ENCODE data around the gene WFDC10A. TPM values are rescaled to one million over a fixed set of nuclear protein-coding genes. Genes with fewer than 3 reads are reported as not detected.
"Not testable (repeated sequence)": the region's sequence is repeated elsewhere in the genome, so short reads cannot be mapped to it uniquely, and the experiment has no call there.

Gene WFDC10A
- total RNA-seq = not detected

DNA sequence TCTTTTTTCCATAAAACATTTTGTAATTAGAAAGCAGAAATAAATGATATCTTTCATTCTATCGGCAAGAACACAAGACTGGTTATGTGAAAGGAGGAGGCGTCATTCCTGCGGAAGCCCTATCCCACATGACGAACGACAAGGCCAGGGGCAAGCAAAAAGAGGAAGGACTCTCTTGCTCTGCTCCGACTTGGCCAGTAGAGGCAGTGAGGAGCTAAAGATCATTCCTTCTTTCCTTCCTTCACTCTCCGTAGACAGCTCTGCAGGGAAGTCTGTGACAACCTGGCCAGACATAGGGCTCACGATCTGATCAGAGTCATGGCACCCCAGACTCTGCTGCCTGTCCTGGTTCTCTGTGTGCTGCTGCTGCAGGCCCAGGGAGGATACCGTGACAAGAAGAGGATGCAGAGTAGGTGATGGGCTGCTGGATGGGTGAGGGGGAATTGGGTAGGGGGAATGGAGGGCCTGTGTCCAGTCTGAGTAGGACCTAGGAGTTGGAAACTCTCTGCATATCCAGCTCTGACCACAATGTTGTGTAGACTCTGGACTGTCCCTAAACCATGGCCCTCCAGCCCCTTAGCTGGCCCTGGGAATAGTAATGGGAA lies at the start of gene WFDC10A:
TSS of gene WFDC10A (plus strand) at position 244 of the 605 bp plus-strand sequence. CDS start at position 319, 75 bp downstream.
- H3K4me3 Mint-ChIP-seq = no peak within 1 kb of the TSS
- no peaks in the 10 kb centered on the region for H3K36me3 Mint-ChIP-seq (ENCODE audit: low read depth)
- no peak within 1 kb of the TSS for H3K27ac Mint-ChIP-seq
- POLR2A ChIA-PET = no interaction called here
- H3K9me3 Mint-ChIP-seq (ENCODE audit: insufficient read depth) = no peaks in the 10 kb centered on the region
- peak; percentile 69 for ATAC-seq
- DNase-seq = peak; percentile 32
- peaks cover 9% of the 10 kb centered on the region for H3K27me3 Mint-ChIP-seq (ENCODE audit: low read depth)
- CTCF ChIA-PET = interaction anchor here (0.7 to 4.4 kb wide), 6 partner anchors 11 to 141 kb away, joined by 3 to 26 read pairs (median 3); no protein-coding TSS in a partner anchor
- no peaks in the 10 kb centered on the region for H3K4me1 Mint-ChIP-seq (ENCODE audit: low read depth)

DNA sequence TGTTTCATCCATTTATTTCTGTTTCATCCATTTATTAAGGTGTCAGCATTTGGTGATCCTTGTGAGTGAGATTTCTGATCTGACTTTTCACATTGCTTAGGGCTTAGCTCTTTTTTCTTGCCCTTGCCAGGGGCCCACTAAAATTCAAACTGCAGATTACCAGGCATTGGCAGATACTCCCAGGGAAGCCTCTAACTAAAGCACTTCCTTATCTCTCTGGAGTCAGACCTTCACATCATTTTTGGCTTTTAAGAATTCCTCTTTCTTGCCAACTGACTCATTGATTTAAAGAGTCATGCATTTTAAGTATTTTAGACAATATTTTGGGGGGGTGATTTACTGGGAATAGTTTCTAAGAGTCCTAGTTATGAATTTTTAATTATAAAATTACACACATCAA lies 47.8 kb upstream of the WFDC10A start:
- peaks cover 25% of the 10 kb centered on the region for H3K27me3 Mint-ChIP-seq (ENCODE audit: low read depth)
- CTCF ChIA-PET = no interaction called here
- DNase-seq (no peak), ATAC-seq (no peak)
- no peak overlapping the region for H3K4me3 Mint-ChIP-seq
- no peaks in the 10 kb centered on the region for H3K9me3 Mint-ChIP-seq (ENCODE audit: insufficient read depth)
- POLR2A ChIA-PET = no interaction called here
- H3K4me1 Mint-ChIP-seq (ENCODE audit: low read depth) = no peaks in the 10 kb centered on the region
- H3K27ac Mint-ChIP-seq = no peak overlapping the region
- no peaks in the 10 kb centered on the region for H3K36me3 Mint-ChIP-seq (ENCODE audit: low read depth)

DNA sequence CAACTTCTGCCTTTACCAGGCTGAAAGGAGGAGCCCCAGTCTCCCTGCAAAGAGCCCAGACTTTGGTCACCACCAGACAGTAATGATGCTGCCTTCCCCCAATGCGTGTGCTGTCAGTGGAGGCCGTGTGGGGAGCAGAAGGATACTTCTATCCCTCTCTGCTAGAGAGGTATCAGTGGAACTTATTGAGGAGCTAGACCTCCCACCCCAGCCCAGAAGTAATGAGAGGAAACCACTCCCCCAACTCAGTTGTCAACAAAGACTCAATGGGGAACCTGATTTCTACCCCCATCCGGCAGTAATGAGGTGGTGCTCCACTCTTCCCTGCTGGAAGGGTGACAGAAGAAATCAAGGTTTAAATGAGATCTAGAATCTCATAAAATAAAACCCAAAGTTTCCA lies 46.0 kb upstream of the WFDC10A start:
- ATAC-seq = no peak
- no peak overlapping the region for H3K4me3 Mint-ChIP-seq
- ChIA-PET CTCF (interaction anchor here (1.5 kb wide), 1 partner anchor 188 kb away, joined by 5 read pairs; no protein-coding TSS in a partner anchor), POLR2A (no interaction called here)
- H3K27me3 Mint-ChIP-seq (ENCODE audit: low read depth) = peaks cover 25% of the 10 kb centered on the region
- no peaks in the 10 kb centered on the region for H3K36me3 Mint-ChIP-seq (ENCODE audit: low read depth)
- DNase-seq = no peak
- H3K27ac Mint-ChIP-seq = no peak overlapping the region
- H3K9me3 Mint-ChIP-seq (ENCODE audit: insufficient read depth) = no peaks in the 10 kb centered on the region
- H3K4me1 Mint-ChIP-seq (ENCODE audit: low read depth) = no peaks in the 10 kb centered on the region

DNA sequence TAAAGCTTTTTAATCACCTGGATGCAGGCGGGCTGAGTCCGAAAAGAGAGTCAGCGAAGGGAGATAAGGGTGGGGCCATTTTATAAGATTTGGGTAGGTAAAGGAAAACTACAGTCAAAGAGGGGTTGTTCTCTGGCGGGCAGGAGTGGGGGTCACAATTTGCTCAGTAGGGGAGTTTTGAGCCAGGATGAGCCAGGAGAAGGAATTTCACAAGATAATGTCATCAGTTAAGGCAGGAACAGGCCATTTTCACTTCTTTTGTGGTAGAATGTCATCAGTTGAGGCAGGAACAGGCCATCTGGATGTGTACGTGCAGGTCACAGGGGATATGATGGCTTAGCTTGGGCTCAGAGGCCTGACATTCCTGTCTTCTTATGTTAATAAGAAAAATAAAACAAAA lies 45.2 kb upstream of the WFDC10A start:
- CTCF ChIA-PET = interaction anchor here (0.9 kb wide), 1 partner anchor 187 kb away, joined by 3 read pairs; no protein-coding TSS in a partner anchor
- H3K36me3 Mint-ChIP-seq (ENCODE audit: low read depth); H3K4me1 Mint-ChIP-seq (ENCODE audit: low read depth); H3K4me3 Mint-ChIP-seq; DNase-seq; POLR2A ChIA-PET; ATAC-seq; H3K9me3 Mint-ChIP-seq (ENCODE audit: insufficient read depth); H3K27ac Mint-ChIP-seq: not testable (repeated sequence)
- peaks cover 23% of the 10 kb centered on the region for H3K27me3 Mint-ChIP-seq (ENCODE audit: low read depth)

DNA sequence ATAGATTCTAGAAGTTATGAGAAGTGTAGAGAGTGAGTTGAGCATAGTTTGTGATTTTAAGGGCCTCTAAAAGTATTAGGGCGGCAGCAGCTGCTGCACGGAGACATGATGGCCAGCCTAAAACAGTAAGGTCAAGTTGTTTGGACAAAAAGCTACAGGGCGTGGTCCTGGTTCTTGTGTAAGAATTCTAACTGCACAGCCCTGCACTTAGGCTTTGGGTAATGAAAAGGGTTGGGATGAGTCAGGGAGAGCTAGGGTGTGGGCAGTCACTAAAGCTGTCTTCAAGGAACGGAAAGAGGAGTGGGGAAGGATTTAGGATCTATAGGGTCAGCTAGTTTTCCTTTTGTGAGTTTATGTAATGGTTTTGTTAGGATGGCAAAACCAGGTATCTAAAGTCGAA lies 43.6 kb upstream of the WFDC10A start:
- H3K4me1 Mint-ChIP-seq (ENCODE audit: low read depth); H3K27ac Mint-ChIP-seq; H3K4me3 Mint-ChIP-seq; H3K36me3 Mint-ChIP-seq (ENCODE audit: low read depth); DNase-seq; ATAC-seq; POLR2A ChIA-PET; H3K9me3 Mint-ChIP-seq (ENCODE audit: insufficient read depth): not testable (repeated sequence)
- CTCF ChIA-PET = interaction anchor here (1.0 kb wide), 1 partner anchor 185 kb away, joined by 3 read pairs; no protein-coding TSS in a partner anchor
- H3K27me3 Mint-ChIP-seq (ENCODE audit: low read depth) = peaks cover 17% of the 10 kb centered on the region

DNA sequence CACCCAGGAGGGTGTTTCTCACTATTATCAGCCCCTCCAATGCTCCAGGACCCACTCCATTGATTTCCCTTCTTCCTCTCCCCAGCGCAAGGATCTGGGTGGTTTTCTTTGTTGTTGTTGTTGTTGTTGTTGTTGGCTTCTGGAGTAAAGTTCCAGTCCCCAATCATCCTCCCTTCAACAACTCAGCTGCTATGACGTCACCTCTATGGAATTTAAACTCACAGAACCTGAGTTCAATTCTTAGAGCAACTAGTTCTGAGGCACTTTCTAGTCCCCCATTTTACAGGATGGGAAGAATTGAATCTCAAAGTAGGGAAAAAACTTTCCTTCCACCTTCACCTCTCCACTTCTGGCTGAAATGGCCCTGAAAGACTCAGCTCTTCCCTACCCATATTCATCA lies 40.7 kb upstream of the WFDC10A start:
- no peak overlapping the region for H3K4me3 Mint-ChIP-seq
- no peaks in the 10 kb centered on the region for H3K9me3 Mint-ChIP-seq (ENCODE audit: insufficient read depth)
- peaks cover 10% of the 10 kb centered on the region for H3K27me3 Mint-ChIP-seq (ENCODE audit: low read depth)
- ChIA-PET POLR2A (no interaction called here), CTCF (no interaction called here)
- H3K27ac Mint-ChIP-seq = no peak overlapping the region
- H3K36me3 Mint-ChIP-seq (ENCODE audit: low read depth) = no peaks in the 10 kb centered on the region
- H3K4me1 Mint-ChIP-seq (ENCODE audit: low read depth) = no peaks in the 10 kb centered on the region
- no peak for DNase-seq
- no peak for ATAC-seq

DNA sequence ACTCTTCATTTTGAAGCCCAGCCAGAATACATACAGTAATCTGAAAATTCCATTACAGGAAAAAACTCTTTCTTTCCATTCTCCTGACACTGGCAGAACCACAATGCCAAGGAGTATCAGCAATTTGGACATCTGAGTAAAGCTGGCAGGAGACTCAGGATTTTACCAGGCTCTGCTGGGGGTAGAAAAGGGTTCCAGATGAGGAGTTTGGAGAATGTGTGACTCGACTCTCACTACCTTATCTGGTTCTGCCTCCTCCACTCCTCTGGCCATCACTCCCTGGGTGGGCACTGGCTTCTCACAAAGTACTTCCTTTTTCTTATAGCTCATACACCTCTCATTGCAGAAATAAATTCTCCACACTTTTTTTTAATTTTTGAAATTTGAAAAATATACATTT lies 39.8 kb upstream of the WFDC10A start:
- CTCF ChIA-PET = no interaction called here
- no peak for ATAC-seq
- POLR2A ChIA-PET = no interaction called here
- no peaks in the 10 kb centered on the region for H3K9me3 Mint-ChIP-seq (ENCODE audit: insufficient read depth)
- no peaks in the 10 kb centered on the region for H3K36me3 Mint-ChIP-seq (ENCODE audit: low read depth)
- peaks cover 18% of the 10 kb centered on the region for H3K27me3 Mint-ChIP-seq (ENCODE audit: low read depth)
- no peak for DNase-seq
- no peak overlapping the region for H3K4me3 Mint-ChIP-seq
- H3K4me1 Mint-ChIP-seq (ENCODE audit: low read depth) = no peaks in the 10 kb centered on the region
- H3K27ac Mint-ChIP-seq = no peak overlapping the region

DNA sequence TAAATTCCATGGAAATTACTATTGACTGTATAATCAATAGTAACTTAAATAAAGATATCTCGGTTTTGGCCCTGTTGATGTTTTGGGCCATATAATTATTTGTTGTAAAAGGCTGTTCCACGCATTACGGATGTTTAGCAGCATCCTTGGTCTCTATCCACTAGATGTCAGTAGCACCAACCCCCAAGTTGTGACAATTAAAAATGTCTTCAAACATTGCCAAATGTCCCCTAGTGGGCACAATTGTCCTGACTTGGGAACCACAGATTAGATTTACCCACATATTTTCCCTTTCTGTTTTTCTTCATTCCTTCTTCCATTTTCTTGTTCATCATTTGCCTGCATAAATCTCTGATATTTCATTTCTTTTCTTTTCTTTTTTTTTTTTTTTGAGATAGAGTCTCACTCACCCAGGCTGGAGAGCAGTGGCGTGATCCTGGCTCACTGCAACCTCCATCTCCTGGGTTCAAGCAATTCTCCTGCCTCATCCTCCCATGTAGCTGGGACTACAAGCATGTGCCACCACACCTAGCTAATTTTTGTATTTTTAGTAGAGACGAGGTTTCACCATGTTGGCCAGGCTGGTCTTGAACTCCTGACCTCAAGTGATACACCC lies 36.9 kb upstream of the WFDC10A start:
- H3K4me1 Mint-ChIP-seq (ENCODE audit: low read depth) = no peaks in the 10 kb centered on the region
- no peak overlapping the region for H3K27ac Mint-ChIP-seq
- H3K9me3 Mint-ChIP-seq (ENCODE audit: insufficient read depth) = no peaks in the 10 kb centered on the region
- ChIA-PET CTCF (interaction anchor here (0.6 to 3.7 kb wide), 5 partner anchors 71 to 274 kb away, joined by 3 to 19 read pairs (median 4); no protein-coding TSS in a partner anchor), POLR2A (no interaction called here)
- ATAC-seq (peak; percentile 60), DNase-seq (peak; percentile 50)
- no peaks in the 10 kb centered on the region for H3K36me3 Mint-ChIP-seq (ENCODE audit: low read depth)
- H3K27me3 Mint-ChIP-seq (ENCODE audit: low read depth) = peaks cover 23% of the 10 kb centered on the region
- no peak overlapping the region for H3K4me3 Mint-ChIP-seq

DNA sequence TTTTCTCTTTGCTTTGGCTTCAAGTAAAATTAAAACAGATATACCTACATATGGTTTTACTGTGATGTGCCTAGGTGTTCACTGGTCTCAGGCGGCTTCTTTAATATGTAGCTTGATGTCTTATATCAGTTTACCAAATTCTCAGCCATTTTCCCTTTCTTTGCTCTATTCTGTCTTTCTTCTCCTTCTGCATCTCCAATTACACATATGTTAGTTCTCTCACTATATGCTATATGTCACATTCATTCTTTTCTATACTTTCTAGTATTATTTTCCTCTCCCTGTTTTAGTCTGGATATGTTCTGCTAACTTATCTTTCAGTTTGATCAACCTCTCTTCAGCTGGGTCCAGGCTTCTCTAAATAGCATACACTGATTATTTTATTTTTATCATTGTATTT lies 36.0 kb upstream of the WFDC10A start:
- ATAC-seq = no peak
- POLR2A ChIA-PET = no interaction called here

DNA sequence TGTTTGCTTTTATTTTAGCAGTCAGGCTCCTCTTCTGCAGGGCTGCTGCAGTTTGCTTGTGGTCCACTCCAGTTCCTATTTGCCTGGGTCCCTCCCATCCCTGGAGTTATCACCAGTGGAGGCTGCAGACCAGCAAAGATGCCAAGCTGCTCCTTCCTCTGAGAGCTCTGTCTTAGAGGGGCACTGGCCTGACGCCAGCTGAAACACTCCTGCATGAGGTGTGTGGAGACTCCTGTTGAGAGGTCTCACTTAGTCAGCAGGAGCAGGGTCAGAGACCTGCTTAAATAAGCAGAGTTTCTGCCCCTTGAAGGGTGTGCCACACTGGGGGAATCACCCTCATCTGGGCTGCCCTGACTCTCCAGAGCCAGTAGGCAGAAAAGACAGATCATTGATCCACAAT lies 34.3 kb upstream of the WFDC10A start:
- CTCF ChIA-PET = interaction anchor here (3.7 kb wide), 1 partner anchor 176 kb away, joined by 18 read pairs; no protein-coding TSS in a partner anchor
- DNase-seq (no peak), ATAC-seq (no peak)
- Mint-ChIP-seq H3K27me3 (ENCODE audit: low read depth) (peaks cover 22% of the 10 kb centered on the region), H3K9me3 (ENCODE audit: insufficient read depth) (no peaks in the 10 kb centered on the region), H3K4me3 (no peak overlapping the region), H3K4me1 (ENCODE audit: low read depth) (no peaks in the 10 kb centered on the region), H3K36me3 (ENCODE audit: low read depth) (no peaks in the 10 kb centered on the region), H3K27ac (no peak overlapping the region)
- POLR2A ChIA-PET = no interaction called here

More for the DNA sequence above, 36.0 kb upstream of the WFDC10A start:
- CTCF ChIA-PET = interaction anchor here (1.0 to 3.7 kb wide), 3 partner anchors 134 to 177 kb away, joined by 3 to 18 read pairs (median 3); no protein-coding TSS in a partner anchor
- Mint-ChIP-seq H3K9me3 (ENCODE audit: insufficient read depth) (no peaks in the 10 kb centered on the region), H3K4me3 (no peak overlapping the region), H3K27ac (no peak overlapping the region), H3K36me3 (ENCODE audit: low read depth) (no peaks in the 10 kb centered on the region), H3K4me1 (ENCODE audit: low read depth) (no peaks in the 10 kb centered on the region), H3K27me3 (ENCODE audit: low read depth) (peaks cover 24% of the 10 kb centered on the region)
- no peak for DNase-seq

DNA sequence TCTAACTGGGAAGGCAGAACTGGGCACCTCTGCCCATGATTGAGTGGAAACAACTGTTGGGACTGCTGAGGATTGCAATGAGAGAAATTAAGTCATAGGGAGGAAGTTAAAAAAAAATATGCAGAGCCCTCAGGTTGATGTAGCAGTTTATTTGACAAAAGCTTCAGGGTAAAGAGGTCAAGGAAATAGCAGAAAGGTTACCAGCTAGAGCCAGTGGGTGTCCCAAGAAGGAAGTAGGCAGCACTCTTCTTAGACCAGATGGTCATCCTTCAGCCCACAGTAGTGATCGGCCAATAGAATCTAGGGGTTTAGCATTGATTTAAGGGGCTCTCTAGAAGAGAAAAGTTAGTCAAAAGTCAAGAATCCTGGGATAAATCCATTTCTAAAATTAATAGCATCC lies 21.7 kb upstream of the WFDC10A start:
- H3K4me1 Mint-ChIP-seq (ENCODE audit: low read depth) = peaks cover 2% of the 10 kb centered on the region
- CTCF ChIA-PET = no interaction called here

DNA sequence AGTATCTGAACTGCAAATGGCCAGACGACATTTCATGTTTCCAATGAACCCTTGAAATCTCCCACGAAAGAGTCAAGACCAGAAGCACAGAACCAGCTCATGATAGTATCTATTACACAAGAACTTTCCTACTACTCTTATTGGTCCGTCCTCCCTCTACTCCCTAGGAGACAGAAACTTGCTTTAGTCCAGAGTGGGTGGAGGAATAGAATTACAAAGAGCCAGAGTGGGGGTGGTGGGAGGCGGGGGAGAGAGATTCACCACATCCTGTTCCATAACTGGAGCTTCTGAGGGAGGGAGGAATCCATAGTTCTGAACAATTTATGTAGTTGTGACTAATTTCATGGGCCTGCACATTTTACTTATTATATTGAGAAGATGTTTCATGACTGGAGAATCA lies 18.5 kb upstream of the WFDC10A start:
- peaks cover 2% of the 10 kb centered on the region for H3K4me1 Mint-ChIP-seq (ENCODE audit: low read depth)
- peaks cover 15% of the 10 kb centered on the region for H3K9me3 Mint-ChIP-seq (ENCODE audit: insufficient read depth)
- no peaks in the 10 kb centered on the region for H3K36me3 Mint-ChIP-seq (ENCODE audit: low read depth)
- H3K4me3 Mint-ChIP-seq = no peak overlapping the region
- no peak overlapping the region for H3K27ac Mint-ChIP-seq
- ChIA-PET CTCF (no interaction called here), POLR2A (interaction anchor here (1.1 kb wide), 1 partner anchor 160 kb away, joined by 3 read pairs; no protein-coding TSS in a partner anchor)
- peaks cover 4% of the 10 kb centered on the region for H3K27me3 Mint-ChIP-seq (ENCODE audit: low read depth)
- DNase-seq (no peak), ATAC-seq (no peak)

More for the DNA sequence above, 21.7 kb upstream of the WFDC10A start:
- POLR2A ChIA-PET = no interaction called here
- DNase-seq = no peak
- no peak for ATAC-seq
- no peak overlapping the region for H3K27ac Mint-ChIP-seq
- no peaks in the 10 kb centered on the region for H3K27me3 Mint-ChIP-seq (ENCODE audit: low read depth)
- H3K4me3 Mint-ChIP-seq = no peak overlapping the region
- peaks cover 20% of the 10 kb centered on the region for H3K9me3 Mint-ChIP-seq (ENCODE audit: insufficient read depth)
- no peaks in the 10 kb centered on the region for H3K36me3 Mint-ChIP-seq (ENCODE audit: low read depth)
